Ramos (cell line): ENCODE measurements around the gene EIF4A2.
"Not testable (repeated sequence)": the region's sequence is repeated elsewhere in the genome, so short reads cannot be mapped to it uniquely, and the experiment has no call there.

Source experiments
- in situ Hi-C: fragments of 300-500 bp; cut with MboI; formaldehyde crosslinking; loops from one replicate; pipeline ENCODE4 v1.14.3; 2022; ENCODE audit warnings: low sequenced_read_pairs; ENCODE audit not compliant: unreplicated experiment

The EIF4A2 gene

DNA sequence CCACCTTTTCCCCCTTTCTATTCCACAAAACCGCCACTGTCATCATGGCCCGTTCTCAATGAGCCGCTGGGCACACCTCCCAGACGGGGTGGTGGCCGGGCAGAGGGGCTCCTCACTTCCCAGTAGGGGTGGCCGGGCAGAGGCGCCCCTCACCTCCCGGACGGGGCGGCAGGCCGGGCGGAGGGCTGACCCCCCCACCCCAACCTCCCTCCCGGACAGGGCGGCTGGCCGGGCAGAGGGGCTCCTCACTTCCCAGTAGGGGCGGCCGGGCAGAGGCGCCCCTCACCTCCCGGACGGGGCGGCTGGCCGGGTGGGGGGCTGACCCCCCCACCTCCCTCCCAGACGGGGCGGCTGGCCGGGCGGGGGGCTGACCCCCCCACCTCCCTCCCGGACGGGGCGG, 27.9 kb downstream of the EIF4A2 start:
- in situ Hi-C loops: not testable (repeated sequence)

- in situ Hi-C loops: no loop called here
Observed at GRCh38 chr3:186814100-186814499, 30.7 kb downstream of the EIF4A2 start.

GRCh38 chr3:186815435-186815834, 32.1 kb downstream of the EIF4A2 start:
- in situ Hi-C loops: loop anchor here (5.0 kb wide), 1 partner anchor 198 kb away; no protein-coding TSS in a partner anchor

DNA sequence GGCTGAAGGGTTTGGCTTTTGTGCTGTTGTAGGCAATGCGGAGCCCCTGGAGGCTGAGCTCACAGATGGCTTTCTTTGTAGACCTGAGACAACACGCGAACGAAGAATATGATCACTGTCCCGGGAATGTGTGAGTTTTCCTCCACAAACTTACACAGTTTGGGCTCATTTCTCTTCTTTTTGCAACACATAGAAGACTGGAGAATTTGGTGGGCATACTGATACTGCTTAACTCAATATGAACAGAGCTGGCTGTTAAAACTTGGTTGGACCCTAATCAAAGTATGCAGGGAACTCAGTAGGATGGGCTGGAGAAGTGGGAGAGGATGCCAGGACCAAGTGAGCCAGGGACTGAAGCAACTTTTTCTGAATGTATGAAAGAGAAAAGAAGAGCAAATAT, 35.1 kb downstream of the EIF4A2 start:
- in situ Hi-C loops: loop anchor here (5.0 kb wide), 1 partner anchor 201 kb away; no protein-coding TSS in a partner anchor

- in situ Hi-C loops: loop anchor here (5.0 kb wide), 1 partner anchor 202 kb away; no protein-coding TSS in a partner anchor
Observed at GRCh38 chr3:186818956-186819355, 35.6 kb downstream of the EIF4A2 start.

GRCh38 chr3:186821429-186822387, 38.3 kb downstream of the EIF4A2 start:
- in situ Hi-C loops: no loop called here

DNA sequence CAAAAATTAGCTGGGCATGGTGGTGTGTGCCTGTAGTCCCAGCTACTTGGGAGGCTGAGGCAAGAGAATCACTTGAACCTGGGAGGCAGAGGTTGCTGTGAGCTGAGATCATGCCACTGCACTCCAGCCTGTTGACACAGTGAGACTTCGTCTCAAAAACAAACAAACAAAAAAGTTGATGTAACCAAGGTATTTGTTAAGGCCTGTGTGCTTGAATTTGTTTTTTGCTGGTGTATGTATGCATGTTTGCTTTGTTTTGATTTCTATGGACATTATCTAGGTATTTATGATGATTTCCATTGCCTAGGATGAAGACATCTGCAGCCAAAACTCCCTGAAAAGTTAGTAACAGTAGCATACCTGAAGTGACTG, 39.0 kb downstream of the EIF4A2 start:
- in situ Hi-C loops: not testable (repeated sequence)

- in situ Hi-C loops: no loop called here
Observed at GRCh38 chr3:186823386-186823785, 40.0 kb downstream of the EIF4A2 start.

GRCh38 chr3:186824430-186825139, 41.2 kb downstream of the EIF4A2 start:
- in situ Hi-C loops: loop anchor here (25.0 kb wide), 1 partner anchor 863 kb away; no protein-coding TSS in a partner anchor

DNA sequence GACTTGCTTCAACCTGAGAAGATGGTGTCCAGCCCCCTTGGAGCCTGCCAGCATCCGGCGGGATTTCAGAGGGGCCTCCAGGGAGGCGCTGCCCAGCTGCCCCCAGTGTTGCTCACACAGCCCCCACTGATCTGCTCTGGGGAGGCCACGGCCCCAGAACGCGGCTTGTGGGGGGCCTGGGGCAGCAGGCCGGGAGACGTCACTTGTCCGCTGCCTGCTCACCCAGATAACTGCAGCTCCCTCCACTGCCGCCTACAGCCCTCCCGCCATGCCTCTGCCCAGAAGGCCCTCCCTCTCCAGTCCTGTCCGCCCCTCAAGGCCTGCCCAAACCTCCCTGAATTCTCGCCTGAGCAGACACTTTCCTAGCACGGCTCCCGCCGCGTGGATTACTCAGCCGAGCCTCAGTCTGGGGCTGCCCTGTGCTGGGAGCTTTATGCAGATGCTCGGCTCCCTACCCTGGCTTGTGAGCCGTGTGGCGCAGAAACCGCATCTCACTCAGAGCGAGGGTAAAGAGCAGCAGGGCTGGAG, 42.0 kb downstream of the EIF4A2 start:
- in situ Hi-C loops: loop anchor here (25.0 kb wide), 1 partner anchor 862 kb away; no protein-coding TSS in a partner anchor

DNA sequence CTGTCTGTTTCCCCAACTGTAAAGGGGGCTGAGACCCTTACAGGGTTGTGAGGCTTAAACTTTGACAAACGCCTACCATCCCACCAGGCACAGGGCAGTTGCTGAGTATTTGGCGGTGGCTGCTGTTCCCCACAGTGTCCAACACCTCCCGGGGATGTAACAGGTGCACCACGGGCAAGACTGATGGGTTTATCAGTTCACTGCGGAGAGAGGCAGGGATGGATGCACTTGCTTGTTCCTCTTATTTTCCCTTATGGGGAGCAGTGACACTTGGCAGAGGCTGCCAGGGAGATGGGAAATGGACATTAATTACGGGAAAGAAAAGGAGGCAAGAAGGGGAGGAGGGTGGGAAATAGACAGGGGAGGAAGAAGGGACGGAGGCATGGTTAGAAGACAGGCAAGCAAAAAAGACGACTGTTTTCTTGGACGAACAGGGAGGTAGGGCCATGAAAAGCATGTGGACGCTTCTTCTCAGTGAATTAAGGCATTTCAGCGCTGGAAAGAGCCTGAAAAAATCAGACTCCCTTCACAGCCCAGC, 42.6 kb downstream of the EIF4A2 start:
- in situ Hi-C loops: loop anchor here (25.0 kb wide), 1 partner anchor 861 kb away; no protein-coding TSS in a partner anchor

DNA sequence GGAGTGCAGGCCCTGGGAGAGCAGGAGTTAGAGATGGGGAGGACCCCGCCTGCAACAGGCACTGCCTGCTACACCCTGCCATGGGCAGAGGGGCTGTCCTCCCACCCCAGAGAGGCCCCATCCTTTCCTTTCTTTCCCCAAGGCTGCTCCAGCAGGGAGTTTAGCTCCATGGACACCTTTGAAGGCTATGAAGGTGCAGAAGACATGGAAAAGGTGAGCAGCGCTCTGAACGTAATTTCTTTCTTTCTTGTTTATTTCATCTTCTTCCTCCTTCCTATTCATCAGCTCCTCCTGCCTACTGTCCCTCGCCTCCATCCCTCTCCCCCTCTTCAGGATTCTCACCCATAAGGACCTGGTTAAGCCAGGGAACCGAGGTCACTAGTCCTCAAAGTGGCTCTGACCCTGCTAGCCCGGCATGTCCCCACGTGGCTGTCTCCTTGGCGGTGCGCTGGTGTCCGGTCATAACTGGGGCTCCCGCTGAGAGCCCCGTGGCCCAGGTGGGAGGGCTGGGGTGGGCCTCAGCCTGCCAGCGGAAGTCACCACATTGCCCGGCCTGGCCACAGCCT, 43.1 kb downstream of the EIF4A2 start:
- in situ Hi-C loops: loop anchor here (25.0 kb wide), 1 partner anchor 861 kb away; no protein-coding TSS in a partner anchor

DNA sequence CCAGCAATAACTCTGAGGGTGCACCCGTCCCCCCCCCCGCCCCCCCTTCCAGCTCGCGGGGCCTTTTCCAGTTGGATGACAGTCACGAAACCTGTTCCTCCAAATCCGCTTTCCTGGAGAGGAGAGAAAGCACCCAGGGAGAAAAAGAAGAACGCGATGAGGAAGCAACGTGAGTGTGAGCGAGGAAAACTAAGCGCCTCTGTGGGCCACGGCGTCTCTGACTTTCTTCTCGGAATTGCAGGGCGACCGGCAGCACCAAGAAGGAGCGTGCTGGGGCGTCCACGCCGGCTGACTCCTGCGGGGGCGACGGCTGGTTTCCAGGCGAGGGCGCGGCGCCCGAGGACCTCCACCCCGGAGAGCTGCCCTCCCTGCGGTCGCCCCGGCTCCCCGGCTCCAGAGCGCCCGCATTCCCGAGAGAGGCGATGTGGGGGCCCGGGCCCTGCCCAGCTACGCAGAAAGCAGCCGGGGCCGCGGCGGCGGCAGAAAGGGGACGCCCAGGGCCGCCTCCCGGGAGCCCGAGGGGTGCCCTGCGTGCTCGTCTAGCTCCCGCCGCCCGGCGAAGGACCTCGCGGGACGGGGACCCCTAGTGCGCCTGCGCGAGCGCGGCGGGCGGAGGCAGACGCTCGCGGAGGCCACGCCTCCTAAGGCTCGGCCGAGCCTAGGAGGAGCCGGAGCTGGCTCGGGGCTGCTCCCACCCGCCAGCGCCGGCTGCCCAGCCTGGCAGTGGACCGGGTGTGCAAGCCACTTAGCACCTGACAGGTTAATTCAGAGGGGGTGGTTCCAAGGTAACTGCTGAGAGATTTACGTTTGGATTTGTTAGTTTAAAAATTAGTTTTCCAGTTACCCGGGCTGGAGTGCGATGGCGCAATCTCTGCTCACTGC, 43.8 kb downstream of the EIF4A2 start:
- in situ Hi-C loops: loop anchor here (25.0 kb wide), 1 partner anchor 860 kb away; no protein-coding TSS in a partner anchor

DNA sequence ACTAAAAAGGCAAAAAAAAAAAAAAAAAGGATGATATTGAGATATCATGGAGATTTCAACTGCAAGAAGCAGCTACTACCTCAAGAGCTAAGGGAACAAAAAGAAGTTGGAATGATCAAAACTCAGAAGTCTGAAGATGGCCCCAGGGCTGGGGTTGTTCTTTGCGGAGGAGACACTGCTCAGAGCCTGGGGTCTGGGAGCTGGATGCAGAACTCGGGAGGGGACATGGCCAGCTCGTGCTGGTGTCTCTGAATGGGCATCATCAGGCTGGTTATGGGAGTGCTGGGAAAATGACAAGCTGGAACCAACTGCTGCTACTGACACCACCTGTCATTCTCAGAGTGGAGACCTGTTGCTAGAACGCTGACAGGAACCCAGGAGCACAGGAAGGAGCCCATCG, 45.0 kb downstream of the EIF4A2 start:
- in situ Hi-C loops: loop anchor here (25.0 kb wide), 1 partner anchor 859 kb away; no protein-coding TSS in a partner anchor

DNA sequence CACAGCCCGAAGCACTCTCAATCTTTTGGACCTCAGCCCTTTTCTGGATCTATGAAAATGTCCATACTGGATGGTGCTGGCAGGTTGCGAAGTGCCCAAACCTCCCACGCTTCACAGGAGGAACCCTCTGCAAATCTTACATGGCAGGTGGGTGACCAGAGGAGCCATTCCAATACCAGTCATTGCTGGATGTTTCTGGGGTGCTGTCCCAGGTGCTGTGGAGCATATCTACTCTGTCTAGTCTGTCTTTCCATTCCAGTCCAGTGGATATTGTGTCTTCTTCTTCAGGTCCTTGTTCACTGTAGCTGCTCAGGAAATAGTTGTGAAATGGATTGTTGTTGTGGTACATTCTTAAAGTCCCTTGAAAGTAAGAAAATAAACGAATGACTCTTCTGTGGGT, 48.4 kb downstream of the EIF4A2 start:
- in situ Hi-C loops: loop anchor here (25.0 kb wide), 1 partner anchor 856 kb away; no protein-coding TSS in a partner anchor

- in situ Hi-C loops: loop anchor here (25.0 kb wide), 1 partner anchor 855 kb away; no protein-coding TSS in a partner anchor
Observed at GRCh38 chr3:186832276-186832675, 48.9 kb downstream of the EIF4A2 start.
